Measurements from ENCODE around the gene APC2.

Gene APC2

GRCh38 chr19:1478934-1479707 is 29.2 kb downstream of the APC2 start, which contains the start of gene C19orf25:
Gene C19orf25, minus strand, starts transcription at chr19:1479215. Its CDS starts 312 bp downstream, at chr19:1478903.
- no peaks in the 10 kb centered on the region for H3K4me1 ChIP-seq (ENCODE audit: control insufficient read depth, insufficient read depth, low read length)
- no peaks in the 10 kb centered on the region for H3K9me3 ChIP-seq (ENCODE audit: control insufficient read depth, insufficient read depth, low read length)
- no peaks in the 10 kb centered on the region for H3K27me3 ChIP-seq (ENCODE audit: control insufficient read depth, insufficient read depth, low read length)
- peak within 1 kb of the TSS; percentile 38 for H3K9ac ChIP-seq (ENCODE audit: low read depth, low read length)
- H3K27ac ChIP-seq (ENCODE audit: low read depth, low read length), result peak within 1 kb of the TSS; percentile 79
- peak within 1 kb of the TSS; percentile 64 for H3K4me3 ChIP-seq (ENCODE audit: low read depth, low read length)
- peaks cover 16% of the 10 kb centered on the region for H3K36me3 ChIP-seq (ENCODE audit: control insufficient read depth, insufficient read depth, low read length)

- Histone ChIP-seq H3K27me3 (ENCODE audit: control insufficient read depth, insufficient read depth, low read length) (no peaks in the 10 kb centered on the region), H3K27ac (ENCODE audit: low read depth, low read length) (no peak overlapping the region), H3K9me3 (ENCODE audit: control insufficient read depth, insufficient read depth, low read length) (no peaks in the 10 kb centered on the region), H3K4me3 (ENCODE audit: low read depth, low read length) (no peak overlapping the region), H3K9ac (ENCODE audit: low read depth, low read length) (no peak overlapping the region), H3K36me3 (ENCODE audit: control insufficient read depth, insufficient read depth, low read length) (peaks cover 8% of the 10 kb centered on the region), H3K4me1 (ENCODE audit: control insufficient read depth, insufficient read depth, low read length) (no peaks in the 10 kb centered on the region)
Observed at GRCh38 chr19:1481224-1481892, 31.4 kb downstream of the APC2 start.

- Histone ChIP-seq H3K9me3 (ENCODE audit: control insufficient read depth, insufficient read depth, low read length) (no peaks in the 10 kb centered on the region), H3K9ac (ENCODE audit: low read depth, low read length) (no peak overlapping the region), H3K27me3 (ENCODE audit: control insufficient read depth, insufficient read depth, low read length) (no peaks in the 10 kb centered on the region), H3K36me3 (ENCODE audit: control insufficient read depth, insufficient read depth, low read length) (peaks cover 5% of the 10 kb centered on the region), H3K4me3 (ENCODE audit: low read depth, low read length) (no peak overlapping the region), H3K27ac (ENCODE audit: low read depth, low read length) (no peak overlapping the region), H3K4me1 (ENCODE audit: control insufficient read depth, insufficient read depth, low read length) (no peaks in the 10 kb centered on the region)
Observed at GRCh38 chr19:1481893-1482360, 32.0 kb downstream of the APC2 start.

GRCh38 chr19:1482361-1483130 is 32.6 kb downstream of the APC2 start:
- H3K9ac ChIP-seq (ENCODE audit: low read depth, low read length), result no peak overlapping the region

GRCh38 chr19:1483131-1483978 is 33.4 kb downstream of the APC2 start:
- Histone ChIP-seq H3K9me3 (ENCODE audit: control insufficient read depth, insufficient read depth, low read length) (no peaks in the 10 kb centered on the region), H3K4me3 (ENCODE audit: low read depth, low read length) (no peak overlapping the region), H3K9ac (ENCODE audit: low read depth, low read length) (no peak overlapping the region), H3K4me1 (ENCODE audit: control insufficient read depth, insufficient read depth, low read length) (no peaks in the 10 kb centered on the region), H3K27ac (ENCODE audit: low read depth, low read length) (no peak overlapping the region), H3K36me3 (ENCODE audit: control insufficient read depth, insufficient read depth, low read length) (no peaks in the 10 kb centered on the region), H3K27me3 (ENCODE audit: control insufficient read depth, insufficient read depth, low read length) (no peaks in the 10 kb centered on the region)

More at GRCh38 chr19:1482361-1483130, 32.6 kb downstream of the APC2 start:
- H3K4me1 ChIP-seq (ENCODE audit: control insufficient read depth, insufficient read depth, low read length), result no peaks in the 10 kb centered on the region
- H3K27me3 ChIP-seq (ENCODE audit: control insufficient read depth, insufficient read depth, low read length), result no peaks in the 10 kb centered on the region
- no peaks in the 10 kb centered on the region for H3K36me3 ChIP-seq (ENCODE audit: control insufficient read depth, insufficient read depth, low read length)
- no peaks in the 10 kb centered on the region for H3K9me3 ChIP-seq (ENCODE audit: control insufficient read depth, insufficient read depth, low read length)
- no peak overlapping the region for H3K4me3 ChIP-seq (ENCODE audit: low read depth, low read length)
- H3K27ac ChIP-seq (ENCODE audit: low read depth, low read length), result no peak overlapping the region

- Histone ChIP-seq H3K27me3 (ENCODE audit: control insufficient read depth, insufficient read depth, low read length) (no peaks in the 10 kb centered on the region), H3K27ac (ENCODE audit: low read depth, low read length) (no peak overlapping the region), H3K4me1 (ENCODE audit: control insufficient read depth, insufficient read depth, low read length) (no peaks in the 10 kb centered on the region), H3K9me3 (ENCODE audit: control insufficient read depth, insufficient read depth, low read length) (no peaks in the 10 kb centered on the region), H3K36me3 (ENCODE audit: control insufficient read depth, insufficient read depth, low read length) (no peaks in the 10 kb centered on the region), H3K9ac (ENCODE audit: low read depth, low read length) (no peak overlapping the region), H3K4me3 (ENCODE audit: low read depth, low read length) (no peak overlapping the region)
Observed at GRCh38 chr19:1483979-1484428, 34.1 kb downstream of the APC2 start.

GRCh38 chr19:1486720-1487575 is 37.0 kb downstream of the APC2 start:
- no peaks in the 10 kb centered on the region for H3K4me1 ChIP-seq (ENCODE audit: control insufficient read depth, insufficient read depth, low read length)

GRCh38 chr19:1487576-1488281 is 37.8 kb downstream of the APC2 start:
- Histone ChIP-seq H3K9ac (ENCODE audit: low read depth, low read length) (no peak overlapping the region), H3K27me3 (ENCODE audit: control insufficient read depth, insufficient read depth, low read length) (peaks cover 10% of the 10 kb centered on the region), H3K4me1 (ENCODE audit: control insufficient read depth, insufficient read depth, low read length) (no peaks in the 10 kb centered on the region), H3K4me3 (ENCODE audit: low read depth, low read length) (no peak overlapping the region), H3K27ac (ENCODE audit: low read depth, low read length) (no peak overlapping the region), H3K9me3 (ENCODE audit: control insufficient read depth, insufficient read depth, low read length) (no peaks in the 10 kb centered on the region), H3K36me3 (ENCODE audit: control insufficient read depth, insufficient read depth, low read length) (no peaks in the 10 kb centered on the region)

More at GRCh38 chr19:1486720-1487575, 37.0 kb downstream of the APC2 start:
- Histone ChIP-seq H3K4me3 (ENCODE audit: low read depth, low read length) (no peak overlapping the region), H3K36me3 (ENCODE audit: control insufficient read depth, insufficient read depth, low read length) (no peaks in the 10 kb centered on the region), H3K9me3 (ENCODE audit: control insufficient read depth, insufficient read depth, low read length) (no peaks in the 10 kb centered on the region), H3K9ac (ENCODE audit: low read depth, low read length) (no peak overlapping the region), H3K27me3 (ENCODE audit: control insufficient read depth, insufficient read depth, low read length) (peaks cover 8% of the 10 kb centered on the region), H3K27ac (ENCODE audit: low read depth, low read length) (no peak overlapping the region)

- peaks cover 10% of the 10 kb centered on the region for H3K27me3 ChIP-seq (ENCODE audit: control insufficient read depth, insufficient read depth, low read length)
- no peaks in the 10 kb centered on the region for H3K36me3 ChIP-seq (ENCODE audit: control insufficient read depth, insufficient read depth, low read length)
- no peaks in the 10 kb centered on the region for H3K4me1 ChIP-seq (ENCODE audit: control insufficient read depth, insufficient read depth, low read length)
- H3K27ac ChIP-seq (ENCODE audit: low read depth, low read length), result no peak overlapping the region
- H3K9me3 ChIP-seq (ENCODE audit: control insufficient read depth, insufficient read depth, low read length), result no peaks in the 10 kb centered on the region
- no peak overlapping the region for H3K9ac ChIP-seq (ENCODE audit: low read depth, low read length)
- no peak overlapping the region for H3K4me3 ChIP-seq (ENCODE audit: low read depth, low read length)
Observed at GRCh38 chr19:1488282-1488601, 38.3 kb downstream of the APC2 start.
